Karpas-422 (cell line): ENCODE results near the gene ZCCHC9. TPM values are rescaled to one million over a fixed set of nuclear protein-coding genes. Genes with fewer than 3 reads are reported as not detected.
"Not testable (repeated sequence)": the region's sequence is repeated elsewhere in the genome, so short reads cannot be mapped to it uniquely, and the experiment has no call there.

Source experiments
- DNase-seq: peaks from one replicate; pipeline ENCODE4 v3.0.0-alpha.2; 2015
- H2AFZ ChIP-seq: fragments of 200-600 bp; sonication (generic); 2 replicates; pipeline ENCODE4 v1.6.1; 2014; ENCODE audit warnings: antibody characterized with exemption, low read length, mixed read lengths
- H3K27ac ChIP-seq: fragments of 200-600 bp; sonication (generic); 2 replicates; pipeline ENCODE4 v1.5.1; 2014; ENCODE audit warnings: mild to moderate bottlenecking, low read length, moderate library complexity
- H3K27me3 ChIP-seq: fragments of 200-600 bp; sonication (generic); 2 replicates; pipeline ENCODE4 v1.6.1; 2014; ENCODE audit warnings: low read length, mixed read lengths
- H3K36me3 ChIP-seq: fragments of 200-600 bp; sonication (generic); 2 replicates; pipeline ENCODE4 v1.6.1; 2014; ENCODE audit warnings: low read length, mixed read lengths; ENCODE audit not compliant: insufficient read depth
- H3K4me1 ChIP-seq: fragments of 200-600 bp; sonication (generic); 2 replicates; pipeline ENCODE4 v1.6.1; 2014; ENCODE audit warnings: mild to moderate bottlenecking, low read length, mixed read lengths
- H3K4me2 ChIP-seq: fragments of 200-600 bp; sonication (generic); 2 replicates; pipeline ENCODE4 v1.6.1; 2014; ENCODE audit warnings: low read length, low read depth, mild to moderate bottlenecking; ENCODE audit not compliant: poor library complexity, severe bottlenecking
- H3K4me3 ChIP-seq: fragments of 200-600 bp; sonication (generic); 2 replicates; pipeline ENCODE4 v1.5.1; 2014; ENCODE audit warnings: mild to moderate bottlenecking, antibody characterized with exemption, low read length, mixed read lengths
- H3K79me2 ChIP-seq: fragments of 200-600 bp; sonication (generic); 2 replicates; pipeline ENCODE4 v1.6.1; 2014; ENCODE audit warnings: mild to moderate bottlenecking, low read length, mixed read lengths
- H3K9ac ChIP-seq: fragments of 200-600 bp; sonication (generic); 2 replicates; pipeline ENCODE4 v1.6.0; 2014; ENCODE audit warnings: low read length
- H3K9me2 ChIP-seq: fragments of 200-600 bp; sonication (generic), shearing (Covaris generic); replicated peaks from 2 replicates; pipeline ENCODE4 v1.6.0; 2014; ENCODE audit warnings: mild to moderate bottlenecking, low read length, moderate library complexity; ENCODE audit not compliant: insufficient read depth
- H3K9me3 ChIP-seq: fragments of 300-700, 200-600 bp; sonication (generic); 2 replicates; pipeline ENCODE4 v1.6.1; 2014; ENCODE audit warnings: low read length, mixed read lengths
- H4K20me1 ChIP-seq: fragments of 200-600 bp; sonication (generic); 2 replicates; pipeline ENCODE4 v1.6.1; 2014; ENCODE audit warnings: mild to moderate bottlenecking, antibody characterized with exemption, low read length, low read depth; ENCODE audit not compliant: insufficient read depth
- total RNA-seq: library from RNA; depleted of rRNA; stranded (reverse); fragments of >200 nt; shearing (Covaris generic); gene quantifications from 2 replicates; pipeline ENCODE4 v1.2.3, GENCODE V29; 2014; ENCODE audit warnings: low replicate concordance

ZCCHC9 gene
- total RNA-seq, 1 experiment from 2014 or later = 48.0 TPM

DNA sequence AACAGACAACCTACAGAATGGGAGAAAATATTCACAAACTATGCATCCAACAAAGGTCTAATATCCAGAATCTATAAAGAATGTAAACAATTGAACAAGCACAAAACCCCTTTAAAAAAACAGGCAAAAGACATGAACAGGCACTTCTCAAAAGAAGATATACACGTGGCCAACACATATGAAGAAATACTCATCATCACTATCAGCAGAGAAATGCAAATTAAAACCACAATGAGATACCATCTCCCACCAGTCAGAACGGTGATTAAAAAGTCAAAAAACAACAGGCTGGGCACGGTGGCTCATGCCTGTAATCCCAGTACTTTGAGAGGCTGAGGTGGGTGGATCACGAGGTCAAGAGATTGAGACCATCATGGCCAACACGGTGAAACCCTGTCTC lies 7.4 kb upstream of the ZCCHC9 start:
- Histone ChIP-seq H3K9me3 (peaks cover 14% of the 10 kb centered on the region), H3K36me3 (peaks cover 23% of the 10 kb centered on the region), H3K79me2 (peaks cover 85% of the 10 kb centered on the region), H3K4me1 (peaks cover 34% of the 10 kb centered on the region)
- not testable (repeated sequence) for H3K4me3 ChIP-seq, H2AFZ ChIP-seq, DNase-seq, H3K9me2 ChIP-seq, H3K27me3 ChIP-seq, H3K9ac ChIP-seq, H4K20me1 ChIP-seq, H3K27ac ChIP-seq, H3K4me2 ChIP-seq

DNA sequence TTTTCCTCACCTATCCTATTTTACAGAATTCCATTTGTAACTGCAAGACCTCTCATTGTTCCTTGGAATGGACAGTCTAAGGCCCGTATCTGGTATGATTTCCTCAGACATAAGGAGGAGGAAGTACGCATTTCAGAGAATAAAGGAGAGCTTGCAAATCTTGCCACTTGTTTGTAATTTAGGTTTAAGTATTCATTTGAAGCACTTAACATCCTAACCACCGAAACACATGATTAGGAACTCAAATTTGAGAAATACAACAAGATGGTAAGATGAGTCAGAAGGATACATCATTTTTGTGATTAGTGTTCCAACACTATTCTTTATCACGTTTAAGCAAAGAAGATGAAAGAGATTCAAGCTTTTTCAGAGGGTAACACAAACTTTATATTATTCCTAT lies 3.9 kb upstream of the ZCCHC9 start:
- Histone ChIP-seq H3K4me1 (peaks cover 38% of the 10 kb centered on the region), H3K9ac (no peak overlapping the region), H3K9me3 (peaks cover 8% of the 10 kb centered on the region), H3K4me3 (no peak overlapping the region), H4K20me1 (no peaks in the 10 kb centered on the region), H3K79me2 (peaks cover 83% of the 10 kb centered on the region), H3K27me3 (no peaks in the 10 kb centered on the region), H3K27ac (no peak overlapping the region; the same call in 1 of the 2 replicates), H3K36me3 (peaks cover 13% of the 10 kb centered on the region), H2AFZ (no peak overlapping the region), H3K9me2 (no peaks in the 10 kb centered on the region), H3K4me2 (no peak overlapping the region)
- no peak for DNase-seq

DNA sequence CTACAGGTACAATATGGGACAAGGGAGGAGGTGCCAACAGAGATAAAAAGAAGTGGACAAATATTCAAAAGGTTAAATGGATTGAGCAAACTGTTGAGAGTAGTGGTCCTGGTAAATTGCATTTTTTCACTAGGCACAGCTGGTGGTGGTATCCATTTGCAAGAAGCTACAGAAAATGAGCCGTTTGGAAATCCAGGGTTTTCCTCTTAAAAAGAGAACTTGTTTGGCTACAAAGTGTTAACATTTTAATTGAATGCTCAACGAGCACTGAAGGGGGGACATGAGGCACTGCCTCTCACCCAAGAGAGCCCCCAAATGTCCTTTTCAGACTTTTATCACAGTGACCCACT lies 491 bp upstream of the ZCCHC9 start:
- Histone ChIP-seq H3K4me1 (peaks cover 53% of the 10 kb centered on the region), H3K9me2 (no peaks in the 10 kb centered on the region), H3K36me3 (peaks cover 8% of the 10 kb centered on the region), H3K4me2 (peak overlapping the region; percentile 86), H3K27me3 (no peaks in the 10 kb centered on the region), H3K9ac (peak overlapping the region; percentile 88), H3K79me2 (peaks cover 91% of the 10 kb centered on the region), H3K9me3 (no peaks in the 10 kb centered on the region), H3K27ac (peak overlapping the region; percentile 63), H3K4me3 (peak overlapping the region; percentile 88), H2AFZ (peak overlapping the region; percentile 61; the same call in 1 of the 2 replicates), H4K20me1 (no peaks in the 10 kb centered on the region)
- no peak for DNase-seq

DNA sequence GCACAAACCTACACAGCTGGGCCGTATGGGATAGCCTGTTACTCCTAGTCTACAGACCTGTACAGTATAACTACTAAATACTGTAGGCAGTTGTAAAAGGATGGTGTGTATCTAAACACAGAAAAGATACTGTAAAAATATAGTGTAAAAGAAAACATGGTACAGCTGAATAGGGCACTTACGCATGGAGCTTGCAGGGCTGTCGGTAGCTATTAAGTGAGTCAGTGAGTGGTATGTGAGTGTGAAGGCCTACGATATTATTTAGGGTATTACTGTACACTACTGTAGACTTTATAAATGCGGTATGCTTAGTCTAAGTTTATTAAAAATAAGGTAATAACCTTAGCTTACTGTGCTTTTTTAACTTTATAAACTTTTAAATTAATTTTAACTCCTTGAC lies 1.2 kb downstream of the ZCCHC9 start:
- Histone ChIP-seq H3K9me3 (no peaks in the 10 kb centered on the region), H3K9me2 (no peaks in the 10 kb centered on the region), H3K4me1 (peaks cover 48% of the 10 kb centered on the region), H3K4me2 (peak overlapping the region; percentile 86), H3K4me3 (peak overlapping the region; percentile 88), H4K20me1 (no peaks in the 10 kb centered on the region), H3K36me3 (peaks cover 8% of the 10 kb centered on the region), H3K27me3 (no peaks in the 10 kb centered on the region), H3K79me2 (peaks cover 87% of the 10 kb centered on the region), H2AFZ (no peak overlapping the region), H3K9ac (peak overlapping the region; percentile 88), H3K27ac (no peak overlapping the region)
- no peak for DNase-seq

DNA sequence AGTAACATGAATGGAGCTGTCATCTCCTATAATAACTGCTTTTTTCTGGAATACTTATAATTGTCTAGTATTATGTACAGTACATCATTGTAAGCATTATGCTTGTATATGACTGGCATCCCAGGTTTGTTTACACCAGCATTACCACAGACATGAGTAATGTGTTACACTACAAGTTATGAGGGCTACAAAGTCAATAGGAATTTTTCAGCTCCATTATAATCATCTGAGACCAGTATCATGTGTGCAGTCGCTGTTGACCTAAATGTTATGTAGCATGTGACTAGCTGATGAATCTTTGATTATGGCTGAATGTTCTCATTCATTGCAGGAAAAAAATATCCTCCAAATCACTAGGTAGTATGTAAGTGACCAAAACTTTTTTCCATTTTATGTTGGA lies 2.2 kb downstream of the ZCCHC9 start:
- peaks cover 77% of the 10 kb centered on the region for H3K79me2 ChIP-seq
- peak overlapping the region; percentile 86 for H3K4me2 ChIP-seq
- no peak overlapping the region for H2AFZ ChIP-seq
- H3K4me3 ChIP-seq = no peak overlapping the region
- H4K20me1 ChIP-seq = no peaks in the 10 kb centered on the region
- no peaks in the 10 kb centered on the region for H3K27me3 ChIP-seq
- peaks cover 38% of the 10 kb centered on the region for H3K4me1 ChIP-seq
- H3K27ac ChIP-seq = no peak overlapping the region
- H3K9me3 ChIP-seq = no peaks in the 10 kb centered on the region
- no peaks in the 10 kb centered on the region for H3K9me2 ChIP-seq
- no peak for DNase-seq
- H3K9ac ChIP-seq = no peak overlapping the region
- peaks cover 8% of the 10 kb centered on the region for H3K36me3 ChIP-seq

DNA sequence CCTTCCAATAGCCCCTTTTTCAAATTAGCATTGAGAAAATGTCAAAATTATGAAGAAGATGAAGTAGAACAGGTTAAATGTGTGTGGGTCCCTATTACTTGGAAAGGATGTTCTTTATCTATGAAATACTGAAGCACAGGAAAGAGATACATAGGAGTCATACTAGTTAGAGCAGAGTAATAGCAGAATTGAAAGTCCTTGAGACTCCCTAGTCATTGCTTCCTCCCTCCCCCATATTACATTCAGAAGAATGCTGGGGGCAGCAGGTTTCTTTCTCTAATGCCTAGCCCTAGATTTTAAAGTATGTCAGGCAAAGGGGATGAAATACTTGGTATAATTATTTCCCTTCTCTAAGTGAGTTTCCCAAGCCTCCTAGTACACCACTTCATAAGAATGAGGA lies 4.4 kb downstream of the ZCCHC9 start:
- peaks cover 59% of the 10 kb centered on the region for H3K79me2 ChIP-seq
- no peaks in the 10 kb centered on the region for H3K9me2 ChIP-seq
- H3K9me3 ChIP-seq = no peaks in the 10 kb centered on the region
- peaks cover 19% of the 10 kb centered on the region for H3K4me1 ChIP-seq
- DNase-seq = no peak
- H2AFZ ChIP-seq = no peak overlapping the region
- no peaks in the 10 kb centered on the region for H3K27me3 ChIP-seq
- H3K4me3 ChIP-seq = no peak overlapping the region
- H3K9ac ChIP-seq = no peak overlapping the region
- H4K20me1 ChIP-seq = no peaks in the 10 kb centered on the region
- peaks cover 13% of the 10 kb centered on the region for H3K36me3 ChIP-seq
- H3K4me2 ChIP-seq = no peak overlapping the region
- H3K27ac ChIP-seq = no peak overlapping the region

DNA sequence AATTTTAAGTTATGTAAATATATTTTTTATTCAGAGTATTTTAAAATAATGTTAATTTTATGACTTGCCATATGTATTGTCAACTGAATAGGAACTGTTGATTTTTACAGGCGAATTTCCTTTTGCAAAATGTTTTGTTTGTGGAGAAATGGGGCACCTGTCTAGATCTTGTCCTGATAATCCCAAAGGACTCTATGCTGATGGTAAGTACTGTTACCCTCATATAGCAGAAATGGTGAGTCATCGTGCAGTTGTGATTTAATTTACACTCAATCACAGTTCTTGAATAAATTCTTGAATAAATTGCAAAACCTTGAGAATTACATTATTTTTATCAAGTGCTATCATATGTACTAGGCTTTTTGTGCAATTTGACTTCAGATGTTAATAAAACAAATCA lies 7.4 kb downstream of the ZCCHC9 start:
- no peak for DNase-seq
- H3K9ac ChIP-seq = no peak overlapping the region
- no peaks in the 10 kb centered on the region for H3K27me3 ChIP-seq
- no peak overlapping the region for H3K4me3 ChIP-seq
- no peak overlapping the region for H3K4me2 ChIP-seq
- peaks cover 2% of the 10 kb centered on the region; the same call in 1 of the 2 replicates for H3K4me1 ChIP-seq
- H3K36me3 ChIP-seq = peaks cover 33% of the 10 kb centered on the region
- H3K9me2 ChIP-seq = no peaks in the 10 kb centered on the region
- no peaks in the 10 kb centered on the region for H3K9me3 ChIP-seq
- peaks cover 30% of the 10 kb centered on the region for H3K79me2 ChIP-seq
- no peak overlapping the region for H3K27ac ChIP-seq
- no peaks in the 10 kb centered on the region for H4K20me1 ChIP-seq
- H2AFZ ChIP-seq = no peak overlapping the region

DNA sequence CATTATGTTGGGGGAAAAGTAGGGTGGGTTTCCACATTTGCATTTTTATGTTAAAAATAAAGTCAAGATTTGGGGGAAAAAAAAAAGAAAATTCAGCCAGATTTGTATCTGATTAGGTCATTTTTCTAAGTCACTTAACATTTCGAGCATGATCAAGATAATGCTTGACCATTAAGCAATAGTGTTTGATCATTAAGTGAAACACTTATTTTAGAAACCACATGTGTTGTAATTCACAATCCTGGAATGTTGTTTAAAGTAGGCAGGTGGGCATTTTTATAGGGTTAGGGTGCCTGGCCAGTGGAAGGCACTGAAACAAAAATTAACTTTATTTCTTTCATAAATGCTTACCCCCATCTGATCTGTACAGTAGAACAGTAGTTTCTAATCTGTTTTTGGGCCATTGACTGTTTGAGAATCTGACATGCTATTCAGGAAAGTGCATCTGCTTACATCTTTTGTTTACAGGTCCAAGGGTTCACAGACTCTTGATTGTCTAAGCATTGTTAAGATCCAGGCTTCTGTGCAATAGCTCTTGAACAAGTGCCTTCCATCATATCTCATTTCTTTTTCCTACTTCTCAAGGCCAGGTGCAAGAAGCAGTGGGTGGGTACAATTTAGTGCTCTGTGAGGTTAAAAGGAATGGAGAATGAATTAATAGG lies 9.1 kb downstream of the ZCCHC9 start:
- H2AFZ ChIP-seq = no peak overlapping the region

More for the DNA sequence above, 9.1 kb downstream of the ZCCHC9 start:
- Histone ChIP-seq H3K36me3 (peaks cover 25% of the 10 kb centered on the region; the same call in 1 of the 2 replicates), H3K27ac (no peak overlapping the region), H3K9ac (no peak overlapping the region), H3K4me3 (no peak overlapping the region), H3K4me1 (no peaks in the 10 kb centered on the region), H3K27me3 (no peaks in the 10 kb centered on the region), H3K4me2 (no peak overlapping the region), H3K9me2 (no peaks in the 10 kb centered on the region), H3K9me3 (no peaks in the 10 kb centered on the region), H3K79me2 (peaks cover 13% of the 10 kb centered on the region; the same call in 1 of the 2 replicates), H4K20me1 (no peaks in the 10 kb centered on the region)
- DNase-seq = no peak
